ENCODE measurements around the gene FBXW7.

FBXW7 gene

DNA sequence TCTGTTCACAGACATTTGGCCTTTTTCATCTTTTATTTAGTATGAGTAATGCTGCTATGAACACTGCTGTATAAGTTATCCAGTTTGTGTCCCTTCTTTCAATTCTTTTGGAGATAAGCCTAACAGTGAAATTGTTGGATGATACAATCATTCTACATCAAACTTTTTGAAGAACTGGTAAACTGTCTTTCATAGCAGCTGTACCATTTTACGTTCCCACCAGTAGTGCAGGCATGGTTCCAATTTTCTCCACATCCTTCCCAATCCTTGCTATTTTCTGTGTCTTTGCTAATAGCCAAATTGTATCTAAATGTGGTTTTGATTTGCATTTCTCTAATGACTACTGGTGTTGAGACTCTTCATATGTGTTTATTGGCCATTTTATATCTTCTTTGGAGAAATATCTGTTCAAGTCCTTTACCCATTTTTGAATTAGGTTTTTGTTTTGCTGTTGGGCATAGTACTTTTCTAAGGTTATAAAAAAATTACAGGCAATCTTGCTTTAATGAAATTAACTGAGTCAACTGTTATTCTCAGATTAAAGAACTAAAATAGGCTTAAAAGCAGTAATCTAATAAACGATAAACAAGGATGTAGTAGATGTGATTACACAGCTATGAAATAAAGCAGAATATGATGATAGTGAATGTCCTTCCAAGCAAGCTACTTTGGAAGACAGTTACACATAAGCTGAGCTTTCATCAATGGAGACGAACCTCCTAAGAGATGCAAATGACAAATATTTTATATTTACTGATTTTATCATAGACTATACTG is 57.2 kb downstream of the FBXW7 start:
- DNase-seq (ENCODE audit: extremely low read depth in 1 of 2, low read depth in 1 of 2): no peak

DNA sequence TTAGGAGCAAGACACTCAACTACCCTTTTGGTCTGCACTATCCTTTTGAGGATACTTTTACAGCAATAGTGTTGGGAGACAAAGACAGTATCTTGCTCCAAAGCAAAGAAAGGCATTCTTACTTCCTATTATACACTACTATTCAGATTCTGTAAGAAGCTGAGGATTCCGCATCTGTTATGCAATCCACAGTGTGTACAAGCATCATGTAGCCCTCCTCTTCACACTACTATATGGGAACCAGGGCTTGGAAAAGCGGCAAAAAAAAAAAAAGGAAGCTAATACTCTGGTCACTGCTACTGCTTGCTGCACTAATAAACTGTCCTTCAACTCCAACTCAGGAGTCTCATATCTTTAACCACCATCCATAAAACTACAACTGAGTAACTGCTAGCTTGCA is 59.1 kb downstream of the FBXW7 start:
- no peak for DNase-seq (ENCODE audit: extremely low read depth in 1 of 2, low read depth in 1 of 2)

DNA sequence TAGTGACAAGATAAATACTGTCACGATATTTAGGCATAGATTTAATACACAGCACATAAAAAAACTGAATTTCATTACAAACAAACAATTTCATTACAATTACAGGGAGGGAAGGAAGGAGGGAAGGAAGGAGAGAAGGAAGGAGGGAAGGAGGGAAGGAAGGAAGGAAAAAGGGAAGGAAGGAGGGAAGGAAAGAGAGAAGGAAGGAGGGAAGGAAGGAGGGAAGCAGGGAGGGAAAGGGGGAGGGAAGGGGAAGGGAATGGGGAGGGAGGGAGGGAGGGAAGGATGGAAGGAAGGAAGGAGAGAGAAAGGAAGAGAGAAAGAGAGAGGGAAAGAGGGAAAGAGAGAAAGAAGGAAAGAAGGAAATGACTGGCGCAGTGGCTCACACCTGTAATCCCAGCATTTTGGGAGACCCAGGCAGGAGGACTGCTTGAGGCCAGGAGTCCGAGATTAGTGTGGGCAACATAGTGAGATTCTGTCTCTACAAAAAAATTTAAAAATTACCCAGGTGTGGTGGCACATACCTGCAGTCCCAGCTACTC is 64.6 kb downstream of the FBXW7 start:
- DNase-seq (ENCODE audit: extremely low read depth in 1 of 2, low read depth in 1 of 2): no peak

DNA sequence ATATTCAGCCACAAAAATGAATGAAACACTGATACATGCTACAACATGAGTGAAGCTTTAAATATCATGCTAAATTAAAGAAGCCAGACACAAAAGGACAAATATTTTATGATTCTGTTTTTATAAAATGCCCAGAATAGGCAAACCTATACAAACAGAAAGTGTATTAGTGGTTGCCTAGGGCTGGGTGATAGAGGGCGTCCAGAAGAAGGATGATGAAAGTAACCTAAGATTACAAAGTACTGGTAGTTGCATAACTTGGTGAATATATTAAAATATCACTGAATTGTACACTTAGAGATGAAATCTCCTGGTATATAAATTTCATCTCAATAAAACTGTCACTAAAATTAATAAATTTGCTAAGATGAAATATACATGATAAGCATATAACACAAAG is 67.5 kb downstream of the FBXW7 start:
- no peak for DNase-seq (ENCODE audit: extremely low read depth in 1 of 2, low read depth in 1 of 2)

DNA sequence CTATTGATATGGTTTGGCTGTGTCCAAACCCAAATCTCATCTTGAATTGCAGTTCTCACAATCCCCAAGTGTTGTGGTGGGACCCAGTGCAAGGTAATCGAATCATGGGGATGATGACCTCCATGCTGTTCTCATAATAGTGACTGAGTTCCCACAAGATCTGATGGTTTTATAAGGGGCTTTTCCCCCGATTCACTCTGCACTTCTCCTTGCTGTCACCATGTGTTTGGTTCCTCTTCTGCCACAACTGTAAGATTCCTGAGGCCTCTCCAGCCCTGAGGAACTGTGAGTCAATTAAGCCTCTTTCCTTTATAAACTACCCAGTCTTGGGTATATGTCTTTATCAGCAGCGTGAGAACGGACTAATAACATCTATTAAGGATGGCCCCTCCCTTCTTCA is 68.8 kb downstream of the FBXW7 start:
- no peak for DNase-seq (ENCODE audit: extremely low read depth in 1 of 2, low read depth in 1 of 2)

DNA sequence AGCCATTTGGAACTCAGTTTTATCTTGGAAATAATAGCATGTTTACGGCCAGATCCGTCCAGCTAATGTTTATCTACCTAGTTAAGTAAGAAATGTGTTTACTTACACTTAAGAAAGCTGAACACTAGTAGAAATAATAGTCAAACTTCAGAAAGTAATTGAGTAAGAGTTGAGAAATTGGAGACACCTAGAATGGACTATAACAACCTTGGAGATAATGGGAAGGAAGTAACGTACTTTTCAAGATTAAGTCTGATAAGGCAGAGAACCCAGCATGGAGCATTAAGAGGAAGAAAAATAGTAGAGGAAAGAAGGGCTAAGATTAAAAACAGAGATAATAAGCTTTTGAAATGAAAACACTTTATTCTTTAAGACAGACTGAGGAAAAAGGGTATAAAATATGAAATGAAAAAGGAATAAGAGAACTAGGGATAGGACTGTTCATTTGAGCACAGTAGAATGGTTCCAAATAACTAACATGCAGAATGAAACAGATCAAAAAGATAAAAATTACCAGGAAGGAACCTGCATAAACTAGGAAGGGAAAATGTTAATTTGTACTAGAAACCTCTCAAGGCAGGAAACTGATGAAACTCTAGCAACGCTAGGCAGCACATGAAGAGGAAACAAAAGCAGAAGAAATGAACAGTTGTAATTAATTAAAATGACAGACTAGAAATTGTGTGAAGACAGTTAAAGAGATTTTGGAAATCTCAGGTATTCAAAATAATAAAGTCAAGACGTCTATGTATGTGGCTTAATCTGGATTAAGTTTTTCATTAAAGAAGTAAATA is 71.7 kb downstream of the FBXW7 start:
- no peak for DNase-seq (ENCODE audit: extremely low read depth in 1 of 2, low read depth in 1 of 2)

DNA sequence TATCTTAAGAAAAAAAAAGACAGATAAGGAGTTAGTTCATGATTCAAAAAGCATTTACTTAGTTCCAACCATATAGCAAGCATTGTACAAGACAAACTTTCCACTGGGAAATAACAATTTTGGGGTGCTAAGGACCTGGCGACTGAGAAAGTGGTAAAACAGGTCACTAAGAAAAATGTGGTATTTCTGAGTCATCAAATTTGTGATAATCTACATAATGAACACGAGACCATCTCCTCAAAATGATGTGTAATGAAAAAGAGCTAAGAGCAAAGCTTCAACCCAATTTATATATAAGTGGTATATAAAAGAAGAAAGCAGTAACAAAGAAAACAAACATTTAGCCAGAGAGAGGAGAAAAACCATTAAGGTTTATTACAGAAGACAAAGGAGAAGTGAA is 72.3 kb downstream of the FBXW7 start:
- no peak for DNase-seq (ENCODE audit: extremely low read depth in 1 of 2, low read depth in 1 of 2)

DNA sequence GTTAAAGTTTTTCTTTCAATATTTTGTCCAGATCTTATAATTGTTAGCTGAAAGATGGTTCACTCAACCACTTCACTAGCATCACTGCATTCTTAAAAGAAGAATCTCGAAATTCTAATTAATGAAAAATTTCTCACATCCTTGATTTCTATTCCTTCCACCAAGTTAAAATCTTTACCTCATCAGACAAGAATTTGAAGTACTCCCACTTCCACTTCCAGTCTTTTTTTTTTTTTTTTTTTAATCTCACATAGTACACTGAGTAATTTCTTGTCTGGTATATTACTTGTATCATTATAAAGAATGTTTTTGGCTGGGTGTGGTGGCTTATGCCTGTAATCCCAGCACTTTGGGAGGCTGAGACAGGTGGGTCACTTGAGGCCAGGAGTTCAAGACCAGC is 73.2 kb downstream of the FBXW7 start:
- DNase-seq (ENCODE audit: extremely low read depth in 1 of 2, low read depth in 1 of 2): no peak

DNA sequence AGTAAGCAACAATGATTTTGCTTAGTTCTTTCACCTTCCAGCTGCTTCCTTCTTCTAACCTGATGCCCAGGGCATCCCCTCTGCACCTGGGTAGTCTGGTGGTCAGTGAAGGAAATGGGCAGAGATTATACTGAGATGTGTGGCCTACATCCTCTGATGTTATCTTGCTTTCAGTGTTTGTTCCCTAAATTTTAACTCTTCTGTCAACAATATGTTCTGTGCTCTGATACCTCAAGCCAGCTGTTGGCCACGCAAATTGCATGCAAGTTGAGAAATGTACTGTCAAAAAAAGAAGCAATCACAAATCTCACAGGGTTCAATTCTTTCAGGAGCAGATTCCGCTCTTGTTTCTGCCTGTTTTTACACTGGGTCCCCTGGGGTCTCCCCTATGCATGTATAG is 73.8 kb downstream of the FBXW7 start:
- no peak for DNase-seq (ENCODE audit: extremely low read depth in 1 of 2, low read depth in 1 of 2)

DNA sequence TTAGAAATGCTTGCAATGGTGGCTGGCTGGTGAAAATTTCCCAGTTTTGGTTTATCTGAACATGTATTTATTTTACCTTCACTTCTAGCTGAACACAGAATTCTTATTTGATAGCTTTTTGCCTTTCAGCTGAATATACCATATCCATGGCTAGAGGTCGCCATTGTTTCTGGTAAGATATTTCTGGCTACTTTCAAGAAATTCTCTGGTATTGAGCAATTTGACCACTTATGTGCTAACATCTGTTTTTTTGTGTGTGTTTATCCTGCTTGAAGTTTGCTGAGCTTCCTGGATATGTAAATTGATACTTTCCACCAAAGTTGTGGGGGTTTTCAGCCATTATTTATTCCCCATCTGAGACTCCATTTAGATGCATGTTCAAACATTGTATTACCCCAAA is 75.4 kb downstream of the FBXW7 start:
- DNase-seq (ENCODE audit: extremely low read depth in 1 of 2, low read depth in 1 of 2): no peak

DNA sequence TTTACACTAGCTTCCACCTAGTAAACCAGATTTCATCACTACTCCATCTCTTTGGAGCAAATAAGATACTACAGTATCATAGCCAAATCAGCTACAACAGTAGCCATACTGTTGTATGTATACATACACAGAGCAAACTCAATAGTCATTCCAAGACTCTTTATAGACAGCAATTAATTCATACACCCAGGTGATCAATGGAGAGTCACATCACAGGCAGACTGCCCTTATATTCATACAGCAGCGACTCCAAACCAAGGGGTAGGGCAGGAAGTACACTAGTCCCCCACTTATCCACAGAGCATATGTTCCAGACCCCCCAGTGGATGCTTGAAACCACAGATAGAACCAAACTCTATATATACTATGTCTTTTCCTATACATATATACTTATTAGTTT is 76.6 kb downstream of the FBXW7 start:
- DNase-seq (ENCODE audit: extremely low read depth in 1 of 2, low read depth in 1 of 2): no peak

DNA sequence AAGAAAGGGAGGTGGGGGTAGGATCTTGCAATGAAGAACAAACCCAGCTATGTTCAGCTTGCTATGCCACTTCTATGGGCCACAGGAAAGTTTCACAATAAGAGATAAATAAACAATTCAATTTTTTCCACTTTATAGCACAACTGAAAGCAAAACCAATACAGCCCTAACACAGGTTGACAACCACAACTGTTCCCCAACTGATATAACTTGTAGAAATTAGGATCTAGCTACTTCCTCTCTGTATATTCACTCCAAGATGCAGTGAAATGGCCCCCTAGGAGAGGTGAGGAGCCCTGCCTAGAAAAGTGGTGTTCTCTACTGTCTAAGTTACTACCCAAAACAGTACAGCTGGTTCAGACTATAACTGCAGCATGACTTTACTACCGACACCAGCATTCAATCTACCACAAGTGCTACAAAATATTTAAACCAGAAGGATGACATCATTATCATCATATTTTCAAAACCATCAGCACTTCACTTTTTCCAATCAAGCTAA is 77.0 kb downstream of the FBXW7 start:
- DNase-seq (ENCODE audit: extremely low read depth in 1 of 2, low read depth in 1 of 2): no peak

DNA sequence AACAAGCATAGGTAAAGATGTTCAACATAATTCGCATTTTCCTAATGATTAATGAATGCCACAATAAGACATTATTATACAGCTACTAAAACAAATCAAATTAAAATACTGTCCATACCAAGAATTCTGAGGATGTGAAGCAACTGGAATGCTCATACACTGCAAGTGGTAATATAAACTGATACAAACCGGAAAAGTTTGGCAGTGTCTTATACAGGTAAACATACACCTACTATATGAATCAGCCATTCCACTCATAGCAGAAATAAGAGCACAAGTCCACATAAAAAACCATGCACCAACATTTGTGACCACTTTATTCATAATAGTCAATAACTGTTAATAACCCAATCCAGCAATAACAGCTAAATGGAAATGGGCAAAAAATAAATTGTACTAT is 79.3 kb downstream of the FBXW7 start:
- no peak for DNase-seq (ENCODE audit: extremely low read depth in 1 of 2, low read depth in 1 of 2)

DNA sequence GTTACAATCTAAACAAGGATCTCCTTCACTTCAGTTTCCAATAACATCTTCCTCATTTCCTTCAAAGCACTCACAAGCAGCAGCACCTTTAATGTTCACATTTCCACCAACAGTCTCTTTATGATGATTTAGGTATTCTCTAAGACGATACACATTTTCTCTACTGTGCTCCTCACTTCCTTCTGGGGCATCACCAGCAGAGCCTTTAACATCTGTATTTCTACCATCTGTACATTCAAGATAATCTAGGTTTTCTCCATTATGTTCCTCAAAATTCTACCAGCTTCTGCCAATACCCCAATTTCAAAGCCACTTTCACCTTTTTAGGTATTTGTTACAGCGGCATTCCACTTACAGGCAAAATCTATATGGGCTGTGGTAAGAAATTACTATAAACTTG is 80.6 kb downstream of the FBXW7 start:
- DNase-seq (ENCODE audit: extremely low read depth in 1 of 2, low read depth in 1 of 2): no peak

DNA sequence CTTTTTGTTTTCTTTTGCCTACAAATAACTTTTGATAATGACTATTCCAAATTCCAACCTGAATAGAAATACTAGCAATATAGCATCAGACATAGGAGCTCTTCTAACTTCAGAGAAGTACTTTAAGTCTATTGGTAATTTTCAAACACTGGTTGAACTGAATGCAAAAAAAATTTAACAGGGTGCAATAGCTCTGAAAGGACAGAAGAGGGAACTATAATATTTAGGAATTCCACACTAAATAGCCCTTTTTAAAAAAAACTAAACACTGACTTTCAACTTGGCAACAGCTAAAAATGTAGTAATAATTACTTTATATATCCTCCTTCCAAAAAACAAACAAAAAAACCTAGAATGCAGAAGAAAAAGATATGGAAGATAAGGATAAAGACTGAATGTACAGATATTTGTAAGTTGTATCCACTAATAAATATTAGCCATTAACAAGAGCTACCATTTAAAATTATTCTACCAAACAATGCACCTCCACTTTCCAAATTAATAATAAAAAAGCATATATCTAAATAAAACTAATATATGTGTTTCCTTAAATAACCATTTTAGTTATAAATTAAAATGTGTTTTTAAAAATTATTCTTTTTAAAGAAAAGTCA is 81.4 kb downstream of the FBXW7 start:
- no peak for DNase-seq (ENCODE audit: extremely low read depth in 1 of 2, low read depth in 1 of 2)

DNA sequence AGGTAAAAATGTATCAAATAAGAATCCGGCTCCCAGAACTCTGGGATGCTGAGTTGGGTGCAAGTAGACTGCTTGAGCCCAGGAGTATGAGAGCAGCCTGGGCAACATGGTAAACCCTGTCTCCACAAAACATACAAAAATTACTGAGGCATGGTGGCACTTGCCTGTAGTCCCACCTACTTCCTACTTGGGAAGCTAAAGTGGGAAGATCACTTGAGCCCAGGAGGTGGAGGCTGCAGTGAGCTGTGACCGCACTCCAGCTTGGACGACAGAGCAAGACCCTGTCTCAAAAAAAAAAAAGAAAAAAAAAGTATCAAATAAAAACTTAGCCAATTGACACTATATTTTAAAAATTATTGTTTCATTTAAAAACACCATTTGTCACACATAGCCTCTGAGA is 84.4 kb downstream of the FBXW7 start:
- DNase-seq (ENCODE audit: extremely low read depth in 1 of 2, low read depth in 1 of 2): no peak

DNA sequence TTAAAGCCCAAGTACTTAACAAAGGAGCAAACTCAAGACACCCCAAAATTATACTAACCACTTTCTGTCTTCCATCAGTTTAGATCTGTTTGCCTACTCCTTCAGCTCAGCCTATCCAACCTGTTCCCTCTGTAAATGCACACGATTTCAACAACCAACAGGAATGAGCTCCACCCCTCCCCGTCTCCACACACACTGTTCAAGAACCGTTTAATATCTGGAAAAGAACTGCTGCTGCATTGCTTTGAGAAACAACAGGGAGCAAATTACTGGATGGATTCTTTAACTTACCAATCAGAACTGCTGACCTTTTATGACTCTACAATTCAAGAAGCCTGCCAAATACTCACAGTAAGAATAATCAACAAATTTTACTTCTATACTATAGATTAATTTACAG is 87.0 kb downstream of the FBXW7 start:
- no peak for DNase-seq (ENCODE audit: extremely low read depth in 1 of 2, low read depth in 1 of 2)

DNA sequence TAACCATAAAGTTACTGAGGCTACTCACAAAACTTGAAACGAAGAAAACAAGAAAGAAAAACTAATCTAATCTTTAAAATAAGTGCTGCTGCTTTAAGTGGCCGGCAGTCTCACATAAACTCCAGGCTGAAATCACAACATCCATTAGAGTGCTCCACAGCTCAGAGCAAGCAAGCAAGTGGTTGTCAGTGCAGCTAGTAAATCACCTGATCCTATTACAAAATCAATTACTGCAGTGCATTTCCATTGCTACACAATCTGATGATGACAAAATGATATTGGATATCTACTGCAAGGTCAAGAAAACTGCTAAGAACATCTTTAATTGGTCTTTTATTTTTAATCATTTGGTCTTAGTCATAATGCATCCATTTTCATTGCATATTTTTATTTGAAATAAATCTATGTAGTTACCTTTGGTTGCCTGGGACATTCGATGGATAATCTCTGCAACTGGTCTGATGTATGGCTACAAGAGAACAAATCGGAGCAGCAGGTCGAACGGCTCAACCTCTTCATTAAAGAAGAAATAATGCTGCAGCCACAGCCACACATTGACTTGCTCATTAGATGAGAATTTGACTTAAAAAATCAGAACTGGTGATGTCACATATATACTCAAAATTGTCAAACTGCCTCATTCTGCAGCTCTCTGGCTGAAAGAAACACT is 87.7 kb downstream of the FBXW7 start:
- no peak for DNase-seq (ENCODE audit: extremely low read depth in 1 of 2, low read depth in 1 of 2)

DNA sequence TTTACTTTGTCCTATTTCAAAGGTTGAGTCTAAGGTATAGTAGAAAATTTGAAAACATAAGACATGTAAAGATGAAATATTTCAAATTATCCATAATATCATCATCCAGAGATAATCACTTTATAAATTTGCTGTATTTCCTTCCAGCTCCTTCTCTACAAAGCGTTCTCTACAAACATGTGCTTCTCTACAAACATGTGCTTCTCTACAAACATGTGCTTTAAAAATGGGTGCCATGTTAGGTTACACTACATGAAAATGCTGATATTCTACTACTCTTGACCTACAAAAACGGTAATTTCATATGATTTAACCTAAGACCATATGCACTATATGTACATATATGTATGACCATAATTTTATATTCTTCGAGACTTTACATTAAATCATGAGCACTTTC is 92.0 kb downstream of the FBXW7 start:
- DNase-seq (ENCODE audit: extremely low read depth in 1 of 2, low read depth in 1 of 2): no peak

DNA sequence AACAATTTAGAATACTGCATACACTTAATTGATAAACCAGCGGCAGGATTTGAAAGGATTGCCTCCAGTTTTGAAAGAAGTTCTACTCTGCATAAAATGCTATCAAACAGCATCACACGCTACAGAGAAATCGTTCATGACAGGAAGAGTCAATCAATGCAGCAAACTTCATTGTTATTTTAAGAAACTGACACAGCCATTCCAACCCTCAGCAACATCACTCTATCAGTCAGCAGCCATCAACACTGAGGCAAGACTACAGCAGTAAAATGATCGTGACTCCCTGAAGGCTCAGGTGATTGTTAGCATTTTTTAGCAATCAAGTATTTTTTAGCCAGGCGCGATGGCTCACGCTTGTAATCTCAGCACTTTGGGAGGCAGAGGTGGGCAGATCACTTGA is 98.3 kb downstream of the FBXW7 start:
- DNase-seq (ENCODE audit: extremely low read depth in 1 of 2, low read depth in 1 of 2): no peak

DNA sequence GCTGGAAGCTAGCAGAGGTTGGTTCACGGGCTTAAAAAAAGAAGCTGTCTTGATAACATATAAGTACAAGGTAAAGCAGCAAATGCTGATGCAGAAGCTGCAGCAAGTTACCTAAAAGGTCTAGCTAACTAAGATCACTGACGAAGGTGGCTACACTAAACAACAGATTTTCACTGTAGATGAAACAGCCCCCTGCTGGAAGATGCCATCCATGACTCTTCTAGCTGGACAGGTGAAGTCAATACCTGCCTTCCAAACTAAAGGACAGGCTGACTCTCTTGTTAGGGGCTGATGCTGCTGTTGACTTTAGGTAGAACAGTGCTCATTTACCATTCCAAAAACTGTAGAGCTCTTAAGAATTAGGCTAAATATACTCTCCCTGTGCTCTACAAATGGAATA is 99.5 kb downstream of the FBXW7 start:
- no peak for DNase-seq (ENCODE audit: extremely low read depth in 1 of 2, low read depth in 1 of 2)

All from stimulated activated CD8-positive, alpha-beta memory T cell treated with anti-CD3 and anti-CD28 coated beads, Interleukin-7, amount 100 ng/mL, for 48 hours (primary cell).